Esophagus muscularis mucosa (tissue), 4 donors: ENCODE measurements around the gene PRDM16.

Experiments used
- CTCF ChIP-seq, 3 experiments: fragments of 200-600 bp in 2 of 3; fragments of 450-650 bp in 1 of 3; sonication (generic) in 2 of 3; IDR thresholded peaks; one replicate each; pipeline ENCODE4 v1.5.1; 2017 to 2019; ENCODE audit warnings: antibody characterized with exemption in 3 of 3, mild to moderate bottlenecking in 2 of 3, moderate library complexity in 1 of 3
- EP300 ChIP-seq: sonication (generic); formaldehyde crosslinking; IDR thresholded peaks from one replicate; pipeline ENCODE4 v1.6.1; 2017; ENCODE audit warnings: antibody characterized with exemption
- POLR2A ChIP-seq: fragments of 450-650 bp; IDR thresholded peaks from one replicate; pipeline ENCODE4 v1.6.1; 2017; ENCODE audit warnings: antibody characterized with exemption, moderate library complexity, mild to moderate bottlenecking, low read depth

GRCh38 chr1:3441410-3441847 is 372.4 kb downstream of the PRDM16 start:
- TF ChIP-seq CTCF (IDR thresholded peaks at IDR 0.05) (no peak), POLR2A (no peak), EP300 (no peak)
